AG04450 (cell line): Measurements from ENCODE around the gene KRTAP10-4. TPM values are rescaled to one million over a fixed set of nuclear protein-coding genes. Genes with fewer than 3 reads are reported as not detected.

Source experiments
- CTCF ChIA-PET: fragments of 300-600, 350-600 bp; formaldehyde crosslinking; extraction: SDS; loops from one replicate; lab custom pipeline; 2022; ENCODE audit warnings: antibody characterized with exemption, inconsistent platforms; lab: Charles Lee
- POLR2A ChIA-PET: fragments of 350-600 bp; formaldehyde crosslinking; extraction: SDS; loops from one replicate; lab custom pipeline; 2021; ENCODE audit warnings: antibody characterized with exemption, inconsistent platforms; lab: Yijun Ruan, JAX
- DNase-seq: peaks from one replicate; pipeline ENCODE4 v3.0.0-alpha.2; 2011; ENCODE audit warnings: low read depth, low spot score
- H3K27ac ChIP-seq: one replicate; pipeline ENCODE4 v1.5.1; 2012; ENCODE audit warnings: low read depth, low read length, control low read depth
- H3K27me3 ChIP-seq: one replicate; pipeline ENCODE4 v1.6.0; 2012; ENCODE audit warnings: low read length; ENCODE audit not compliant: control insufficient read depth, insufficient read depth
- H3K4me3 ChIP-seq: 2 replicates; pipeline ENCODE4 v1.5.1; 2011; ENCODE audit warnings: mild to moderate bottlenecking, low read depth, low read length, control low read depth
- H3K9me3 ChIP-seq: 2 replicates; pipeline ENCODE4 v1.5.1; 2012; ENCODE audit warnings: low read length; ENCODE audit not compliant: control insufficient read depth, insufficient read depth
- CTCF ChIP-seq: IDR thresholded peaks from 2 replicates; pipeline ENCODE4 v1.5.1; 2011; ENCODE audit warnings: low read depth, low read length, control low read depth, inconsistent platforms
- polyA plus RNA-seq: library from polyadenylated mRNA; depleted of rRNA; stranded (reverse); fragments of >200 nt; gene quantifications from 2 replicates; pipeline ENCODE4 v1.2.3, GENCODE V29; 2011

KRTAP10-4 gene
- polyA plus RNA-seq, 1 experiment = not detected

- Histone ChIP-seq H3K9me3 (peaks cover 30% of the 10 kb centered on the region), H3K27me3 (no peaks in the 10 kb centered on the region), H3K27ac (no peak overlapping the region), H3K4me3 (no peak overlapping the region)
- DNase-seq = no peak
- TF ChIP-seq CTCF = no peak
- ChIA-PET CTCF (no interaction called here), POLR2A (no interaction called here)
Measured at GRCh38 chr21:44581158-44581557, 7.6 kb downstream of the KRTAP10-4 start.

DNA sequence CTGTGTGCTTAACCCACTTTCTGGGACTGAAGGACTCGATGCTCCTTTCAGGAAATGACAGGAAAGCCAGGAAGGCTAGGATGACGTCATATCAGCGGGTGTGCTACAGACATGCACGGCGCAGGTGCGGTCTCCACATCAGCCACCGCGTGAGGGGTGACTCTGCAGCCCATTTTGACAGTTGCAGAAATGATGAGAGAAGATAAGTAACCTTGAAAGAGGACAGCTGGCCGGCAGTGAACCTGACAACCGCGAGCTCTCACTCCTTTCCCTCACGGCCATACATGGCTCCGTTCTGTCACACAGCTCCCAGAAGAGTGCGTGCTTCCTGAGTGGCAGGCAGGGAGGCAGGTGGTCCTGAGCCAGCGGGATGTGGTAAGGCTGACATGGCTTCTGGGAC, 8.5 kb downstream of the KRTAP10-4 start:
- Histone ChIP-seq H3K4me3 (no peak overlapping the region), H3K27ac (no peak overlapping the region), H3K9me3 (peaks cover 30% of the 10 kb centered on the region), H3K27me3 (no peaks in the 10 kb centered on the region)
- ChIA-PET CTCF (no interaction called here), POLR2A (no interaction called here)
- TF ChIP-seq CTCF = no peak
- no peak for DNase-seq

- DNase-seq = no peak
- Histone ChIP-seq H3K4me3 (no peak overlapping the region), H3K27ac (no peak overlapping the region), H3K27me3 (no peaks in the 10 kb centered on the region), H3K9me3 (peaks cover 30% of the 10 kb centered on the region)
- ChIA-PET CTCF (interaction anchor here (0.5 kb wide), 1 partner anchor 52 kb away, joined by 5 read pairs; no protein-coding TSS in a partner anchor), POLR2A (no interaction called here)
- TF ChIP-seq CTCF = no peak
Measured at GRCh38 chr21:44583089-44583799, 9.7 kb downstream of the KRTAP10-4 start.

GRCh38 chr21:44583800-44584147, 10.2 kb downstream of the KRTAP10-4 start:
- Histone ChIP-seq H3K9me3 (peaks cover 25% of the 10 kb centered on the region), H3K27me3 (no peaks in the 10 kb centered on the region), H3K27ac (no peak overlapping the region), H3K4me3 (no peak overlapping the region)
- no peak for TF ChIP-seq CTCF
- POLR2A ChIA-PET = no interaction called here
- CTCF ChIA-PET = interaction anchor here (0.5 kb wide), 1 partner anchor 52 kb away, joined by 5 read pairs; no protein-coding TSS in a partner anchor
- DNase-seq = no peak

DNA sequence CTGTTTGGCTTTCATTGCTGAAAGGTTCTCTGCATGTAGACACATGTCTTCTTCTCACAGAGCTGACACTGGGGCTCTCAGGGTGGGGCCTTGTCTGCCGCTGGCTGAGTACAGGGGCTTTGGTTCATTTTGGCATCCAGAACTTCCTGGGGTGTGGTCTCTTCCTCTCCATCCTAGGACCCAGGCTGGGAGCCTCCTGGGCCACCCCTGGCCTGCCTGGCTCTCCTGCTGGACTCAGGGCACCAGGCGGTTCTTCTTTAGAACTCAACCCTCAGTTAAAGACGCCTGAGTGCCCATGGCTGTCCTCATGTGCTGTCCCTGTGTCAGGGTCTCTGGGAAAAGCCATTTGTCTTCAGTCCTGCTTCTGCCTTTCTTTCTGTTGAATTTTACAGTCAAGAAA, 12.4 kb downstream of the KRTAP10-4 start:
- ChIA-PET CTCF (no interaction called here), POLR2A (no interaction called here)
- no peak for TF ChIP-seq CTCF
- no peak for DNase-seq
- H3K9me3 ChIP-seq = peaks cover 6% of the 10 kb centered on the region
- no peaks in the 10 kb centered on the region for H3K27me3 ChIP-seq
- H3K4me3 ChIP-seq = no peak overlapping the region
- no peak overlapping the region for H3K27ac ChIP-seq
